HEK293T (cell line): ENCODE data around the gene SPTLC3.

ENCODE experiments used
- L3MBTL2 ChIP-seq: fragments of 450-650 bp; conservative IDR thresholded peaks from 2 replicates; pipeline ENCODE4 v1.6.1; 2016; ENCODE audit warnings: mild to moderate bottlenecking
- NFRKB ChIP-seq: fragments of 450-650 bp; IDR thresholded peaks from 2 replicates; pipeline ENCODE4 v1.6.1; 2016; ENCODE audit warnings: mild to moderate bottlenecking, moderate library complexity
- SP1 ChIP-seq: fragments of 450-650 bp; IDR thresholded peaks from 2 replicates; pipeline ENCODE4 v1.6.1; 2017
- SUZ12 ChIP-seq: fragments of 450-650 bp; IDR thresholded peaks from 2 replicates; pipeline ENCODE4 v1.6.1; 2016; ENCODE audit warnings: mild to moderate bottlenecking
- ZNF384 ChIP-seq: fragments of 450-650 bp; IDR thresholded peaks from 2 replicates; pipeline ENCODE4 v1.6.1; 2016

- no peak for TF ChIP-seq L3MBTL2
- no peak for TF ChIP-seq ZNF384
- no peak for TF ChIP-seq NFRKB
- no peak for TF ChIP-seq SP1
- no peak for TF ChIP-seq SUZ12
Observed at GRCh38 chr20:13068336-13068735, 59.6 kb downstream of the SPTLC3 start.
